GM12875 (cell line): Measurements from ENCODE around the gene CTCFL.

ENCODE experiments used
- H3K4me3 ChIP-seq: one replicate; pipeline ENCODE4 v1.5.1; 2011; ENCODE audit warnings: low read depth, low read length, control low read depth
- TF ChIP-seq, protein P1 (sequence below): IDR thresholded peaks from 2 replicates; pipeline ENCODE4 v1.5.1; 2011; ENCODE audit warnings: low read depth, mild to moderate bottlenecking, control low read depth, inconsistent platforms, low read length, moderate library complexity, borderline replicate concordance; ENCODE audit not compliant: insufficient read depth

The CTCFL gene

DNA sequence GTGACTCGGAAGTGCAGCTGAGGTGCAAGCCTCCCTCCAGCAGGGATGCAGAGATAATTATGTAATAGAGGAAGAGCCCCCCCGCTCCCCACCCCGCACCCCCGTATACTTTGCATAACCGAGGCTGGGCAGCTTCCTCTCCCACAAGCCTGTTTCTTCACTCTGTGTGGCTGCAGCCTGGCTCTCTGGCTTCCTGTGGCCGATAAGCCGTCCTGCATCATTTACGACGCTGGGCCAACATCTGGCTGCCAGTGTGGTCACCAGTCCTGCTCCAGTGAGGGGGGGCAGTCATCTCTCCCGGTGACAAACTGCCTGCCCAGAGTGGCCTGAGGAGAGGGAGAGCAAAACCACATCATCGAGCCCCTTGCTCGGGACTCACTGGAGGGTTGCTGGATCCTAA is 74.5 kb downstream of the CTCFL start:
- no peak overlapping the region for H3K4me3 ChIP-seq
- TF ChIP-seq, protein P1, sequence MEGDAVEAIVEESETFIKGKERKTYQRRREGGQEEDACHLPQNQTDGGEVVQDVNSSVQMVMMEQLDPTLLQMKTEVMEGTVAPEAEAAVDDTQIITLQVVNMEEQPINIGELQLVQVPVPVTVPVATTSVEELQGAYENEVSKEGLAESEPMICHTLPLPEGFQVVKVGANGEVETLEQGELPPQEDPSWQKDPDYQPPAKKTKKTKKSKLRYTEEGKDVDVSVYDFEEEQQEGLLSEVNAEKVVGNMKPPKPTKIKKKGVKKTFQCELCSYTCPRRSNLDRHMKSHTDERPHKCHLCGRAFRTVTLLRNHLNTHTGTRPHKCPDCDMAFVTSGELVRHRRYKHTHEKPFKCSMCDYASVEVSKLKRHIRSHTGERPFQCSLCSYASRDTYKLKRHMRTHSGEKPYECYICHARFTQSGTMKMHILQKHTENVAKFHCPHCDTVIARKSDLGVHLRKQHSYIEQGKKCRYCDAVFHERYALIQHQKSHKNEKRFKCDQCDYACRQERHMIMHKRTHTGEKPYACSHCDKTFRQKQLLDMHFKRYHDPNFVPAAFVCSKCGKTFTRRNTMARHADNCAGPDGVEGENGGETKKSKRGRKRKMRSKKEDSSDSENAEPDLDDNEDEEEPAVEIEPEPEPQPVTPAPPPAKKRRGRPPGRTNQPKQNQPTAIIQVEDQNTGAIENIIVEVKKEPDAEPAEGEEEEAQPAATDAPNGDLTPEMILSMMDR: no peak

DNA sequence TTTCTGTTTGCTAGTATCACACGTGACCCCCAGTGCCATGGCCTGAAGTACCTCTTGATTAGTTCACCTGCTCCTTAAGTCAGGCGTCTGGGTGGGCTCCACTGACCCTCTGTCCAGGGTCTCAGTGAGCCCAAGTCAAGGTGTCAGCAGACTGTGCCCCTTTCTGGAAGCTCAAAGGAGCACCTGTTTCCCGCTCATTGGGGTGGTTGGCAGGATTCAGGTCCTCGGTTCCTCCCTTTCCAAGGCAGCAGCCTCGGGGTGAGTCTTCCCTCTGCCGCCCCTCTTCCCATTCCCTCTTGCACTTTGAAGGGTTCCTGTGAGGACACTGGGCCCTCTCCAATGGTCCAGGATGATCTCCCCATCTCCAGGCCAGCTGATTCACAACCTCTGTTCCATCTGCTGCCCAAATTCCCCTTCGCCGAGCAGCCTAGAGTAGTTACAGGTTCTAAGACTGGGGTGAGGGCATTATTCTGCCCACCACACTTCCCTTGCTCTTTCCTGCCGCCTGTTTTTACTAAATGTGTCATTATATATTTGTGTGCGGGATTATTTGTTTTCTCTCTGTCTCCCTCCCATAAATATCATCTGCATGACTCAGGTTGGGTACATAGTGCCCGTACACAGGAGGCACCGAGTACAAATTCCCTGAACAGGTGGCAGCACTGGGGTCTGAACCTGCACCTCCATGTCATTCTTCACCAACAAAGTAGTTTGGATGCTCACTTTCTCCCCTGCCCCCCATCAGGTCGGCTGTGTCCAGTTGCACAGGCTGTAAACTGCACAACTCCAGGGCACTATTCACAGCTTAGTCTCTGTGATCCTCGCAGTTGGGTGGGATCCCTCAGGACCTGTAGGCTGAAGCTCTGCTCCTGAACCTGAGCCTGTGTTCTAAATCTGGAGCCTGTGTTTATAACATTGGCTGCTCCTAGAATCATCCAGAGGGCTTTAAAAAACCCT is 75.3 kb downstream of the CTCFL start:
- H3K4me3 ChIP-seq: no peak overlapping the region
- TF ChIP-seq, protein P1: no peak

DNA sequence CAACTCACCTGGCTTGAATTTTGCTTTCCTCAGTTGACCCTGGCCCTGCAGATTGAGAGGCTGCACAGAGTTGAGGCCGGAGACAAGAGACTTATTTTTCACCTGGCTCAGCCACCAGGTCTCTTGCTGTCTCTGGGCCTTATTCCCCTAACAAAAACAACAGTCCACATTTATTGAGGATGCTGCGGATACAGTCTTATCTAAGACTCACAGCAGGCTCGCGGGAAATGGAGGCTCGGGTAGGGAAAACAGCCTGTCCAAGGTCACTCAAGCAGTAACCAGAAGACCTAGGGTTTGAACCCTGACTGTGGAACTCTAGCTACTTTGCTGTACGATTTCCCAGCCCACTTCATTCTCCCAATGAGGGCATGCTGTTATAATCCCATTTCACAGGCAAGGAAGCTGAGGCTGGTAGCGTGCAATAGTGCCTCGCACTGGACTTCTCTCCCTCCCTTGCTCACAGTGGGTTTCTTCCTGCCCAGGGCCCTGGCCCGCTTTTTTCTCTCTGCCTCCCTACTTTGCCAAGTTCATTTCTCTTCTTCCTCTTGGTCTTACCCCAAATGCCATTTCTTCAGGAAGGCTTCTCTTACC is 76.1 kb downstream of the CTCFL start:
- H3K4me3 ChIP-seq: no peak overlapping the region
- TF ChIP-seq, protein P1: no peak
